Coronary artery (tissue), 2 donors: ENCODE results near the gene DLK1.

ENCODE experiments used
- DNase-seq: peaks from one replicate; pipeline ENCODE4 v3.0.0-alpha.2; 2017; ENCODE audit warnings: low spot score
- H3K27ac ChIP-seq, 2 donors: fragments of 200-600 bp; sonication (generic); one replicate each; pipeline ENCODE4 v1.5.1; 2016 to 2019
- H3K4me3 ChIP-seq: fragments of 200-600 bp; sonication (generic); 2 replicates; pipeline ENCODE4 v1.5.1; 2016; ENCODE audit warnings: mild to moderate bottlenecking, moderate library complexity
- TF ChIP-seq, protein P1 (sequence below): fragments of 200-600 bp; sonication (generic); IDR thresholded peaks from one replicate; pipeline ENCODE4 v1.5.1; 2019; ENCODE audit warnings: antibody characterized with exemption

The DLK1 gene

GRCh38 chr14:100687386-100687785 lies 39.3 kb upstream of the DLK1 start:
- TF ChIP-seq, protein P1, sequence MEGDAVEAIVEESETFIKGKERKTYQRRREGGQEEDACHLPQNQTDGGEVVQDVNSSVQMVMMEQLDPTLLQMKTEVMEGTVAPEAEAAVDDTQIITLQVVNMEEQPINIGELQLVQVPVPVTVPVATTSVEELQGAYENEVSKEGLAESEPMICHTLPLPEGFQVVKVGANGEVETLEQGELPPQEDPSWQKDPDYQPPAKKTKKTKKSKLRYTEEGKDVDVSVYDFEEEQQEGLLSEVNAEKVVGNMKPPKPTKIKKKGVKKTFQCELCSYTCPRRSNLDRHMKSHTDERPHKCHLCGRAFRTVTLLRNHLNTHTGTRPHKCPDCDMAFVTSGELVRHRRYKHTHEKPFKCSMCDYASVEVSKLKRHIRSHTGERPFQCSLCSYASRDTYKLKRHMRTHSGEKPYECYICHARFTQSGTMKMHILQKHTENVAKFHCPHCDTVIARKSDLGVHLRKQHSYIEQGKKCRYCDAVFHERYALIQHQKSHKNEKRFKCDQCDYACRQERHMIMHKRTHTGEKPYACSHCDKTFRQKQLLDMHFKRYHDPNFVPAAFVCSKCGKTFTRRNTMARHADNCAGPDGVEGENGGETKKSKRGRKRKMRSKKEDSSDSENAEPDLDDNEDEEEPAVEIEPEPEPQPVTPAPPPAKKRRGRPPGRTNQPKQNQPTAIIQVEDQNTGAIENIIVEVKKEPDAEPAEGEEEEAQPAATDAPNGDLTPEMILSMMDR: no peak
- DNase-seq: no peak
- no peak overlapping the region for H3K27ac ChIP-seq
- no peak overlapping the region for H3K4me3 ChIP-seq

GRCh38 chr14:100688051-100688450 lies 38.6 kb upstream of the DLK1 start:
- TF ChIP-seq, protein P1: no peak
- Histone ChIP-seq H3K4me3 (no peak overlapping the region), H3K27ac (no peak overlapping the region)
- DNase-seq: no peak

GRCh38 chr14:100688598-100689461 lies 37.9 kb upstream of the DLK1 start:
- TF ChIP-seq, protein P1: no peak
- Histone ChIP-seq H3K27ac (no peak overlapping the region), H3K4me3 (no peak overlapping the region)
- no peak for DNase-seq

- Histone ChIP-seq H3K27ac (no peak overlapping the region), H3K4me3 (no peak overlapping the region)
- DNase-seq: no peak
- TF ChIP-seq, protein P1: no peak
These were observed 36.0 kb upstream of the DLK1 start for GRCh38 chr14:100690672-100691071.

GRCh38 chr14:100691395-100692056 lies 35.2 kb upstream of the DLK1 start:
- no peak overlapping the region for H3K4me3 ChIP-seq
- no peak overlapping the region for H3K27ac ChIP-seq
- DNase-seq: no peak
- TF ChIP-seq, protein P1: no peak

DNA sequence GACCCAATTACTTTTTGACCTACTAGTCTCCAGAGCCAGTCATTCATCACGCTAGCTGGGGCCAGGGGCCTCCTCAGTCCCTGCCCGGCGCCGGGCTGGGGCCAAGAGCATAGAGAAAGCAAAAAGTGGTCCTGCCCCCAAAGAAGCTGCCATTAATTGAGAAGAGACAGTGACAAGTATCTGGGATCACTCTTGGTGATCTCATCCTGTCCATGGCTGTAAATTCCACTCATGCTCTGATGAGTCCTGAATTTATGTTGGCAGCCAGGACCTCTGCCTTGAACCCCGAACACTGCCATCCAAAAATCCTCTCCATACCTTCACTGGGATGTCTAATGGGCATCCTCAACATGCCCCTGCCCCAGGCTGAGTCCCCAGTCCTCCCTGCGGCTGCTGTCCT lies 34.4 kb upstream of the DLK1 start:
- Histone ChIP-seq H3K27ac (no peak overlapping the region), H3K4me3 (no peak overlapping the region)
- DNase-seq: no peak
- TF ChIP-seq, protein P1: no peak
